Stimulated activated CD8-positive, alpha-beta memory T cell treated with anti-CD3 and anti-CD28 coated beads, Interleukin-12 subunit alpha, Interleukin-12 subunit beta, amount 100 ng/mL, for 24 hours (primary cell): ENCODE measurements around the gene NUP58.
"Not testable (repeated sequence)": the region's sequence is repeated elsewhere in the genome, so short reads cannot be mapped to it uniquely, and the experiment has no call there.

Source experiments
- DNase-seq: peaks from one replicate; pipeline ENCODE4 v3.0.0-alpha.2; 2020; ENCODE audit errors: extremely low read depth

The NUP58 gene

DNA sequence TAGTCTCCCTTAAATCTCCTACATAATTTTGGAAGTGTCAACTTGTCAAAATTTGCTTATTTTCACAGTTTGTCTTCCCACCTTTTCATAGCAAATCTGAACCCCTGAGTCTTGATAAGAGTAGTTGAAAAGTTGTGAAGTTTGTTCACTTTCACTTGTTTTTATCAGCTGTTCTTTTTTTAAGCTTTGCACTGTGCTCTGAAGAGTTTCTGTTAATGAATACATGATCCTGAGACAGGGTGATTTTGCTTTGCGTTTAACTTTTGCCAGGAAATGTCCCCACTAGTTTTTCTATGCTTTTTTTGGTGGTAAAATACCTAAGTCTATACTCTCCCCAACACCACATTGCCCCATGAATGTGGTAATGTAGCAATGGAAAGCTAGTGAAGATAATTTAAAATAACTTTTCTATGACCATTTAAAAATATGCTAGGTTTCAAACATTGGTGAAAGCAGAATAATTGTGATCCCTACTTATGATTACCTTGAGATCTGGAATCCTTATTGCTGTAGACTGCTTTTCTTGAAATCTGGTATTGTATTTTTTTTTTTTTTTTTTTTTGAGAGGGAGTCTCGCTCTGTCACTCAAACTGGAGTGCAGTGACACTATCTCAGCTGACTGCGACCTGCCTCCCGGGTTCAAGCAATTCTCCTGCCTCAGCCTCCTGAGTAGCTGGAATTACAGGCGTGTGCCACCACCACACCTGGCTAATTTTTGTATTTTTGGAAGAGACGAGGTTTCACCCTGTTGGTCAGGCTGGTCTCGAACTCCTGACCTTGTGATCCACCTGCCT lies 5.4 kb downstream of the NUP58 start:
- DNase-seq, result no peak

DNA sequence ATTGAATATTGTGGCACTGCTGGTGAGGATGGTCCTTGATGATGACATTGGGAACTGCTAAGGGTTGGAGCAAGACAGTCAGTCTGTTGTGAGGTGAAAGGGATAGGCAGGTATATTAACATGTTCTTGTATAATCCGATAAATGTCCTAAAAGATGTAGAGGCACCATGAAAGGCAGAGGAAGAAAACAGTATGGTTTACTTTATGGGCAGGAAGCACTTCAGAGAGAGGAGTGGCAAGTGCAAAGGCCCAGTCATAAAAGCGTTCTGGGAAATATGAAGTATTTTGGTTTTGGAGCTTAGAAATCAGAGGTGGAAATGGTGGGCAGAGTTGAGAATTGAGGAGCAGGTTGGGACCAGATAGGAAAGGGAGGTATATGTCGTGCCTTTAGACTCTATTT lies 9.5 kb downstream of the NUP58 start:
- no peak for DNase-seq

DNA sequence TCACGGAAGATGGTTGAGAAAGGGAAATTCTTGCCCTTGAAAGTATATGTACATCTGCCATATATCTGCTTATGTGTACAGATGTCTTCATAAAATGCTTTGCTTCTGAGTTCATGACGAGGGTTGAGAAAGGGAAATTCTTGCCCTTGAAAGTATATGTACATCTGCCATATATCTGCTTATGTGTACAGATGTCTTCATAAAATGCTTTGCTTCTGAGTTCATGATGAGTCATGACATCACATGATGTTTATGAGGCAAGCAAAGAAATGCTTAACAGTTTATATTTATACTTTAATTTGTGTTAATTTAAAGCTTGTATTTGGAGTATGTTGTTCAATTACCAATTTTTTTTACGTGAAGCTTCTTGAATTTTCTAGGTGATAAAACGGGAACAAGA lies 17.5 kb downstream of the NUP58 start:
- DNase-seq, result not testable (repeated sequence)

GRCh38 chr13:25319771-25320170 lies 18.3 kb downstream of the NUP58 start:
- no peak for DNase-seq

DNA sequence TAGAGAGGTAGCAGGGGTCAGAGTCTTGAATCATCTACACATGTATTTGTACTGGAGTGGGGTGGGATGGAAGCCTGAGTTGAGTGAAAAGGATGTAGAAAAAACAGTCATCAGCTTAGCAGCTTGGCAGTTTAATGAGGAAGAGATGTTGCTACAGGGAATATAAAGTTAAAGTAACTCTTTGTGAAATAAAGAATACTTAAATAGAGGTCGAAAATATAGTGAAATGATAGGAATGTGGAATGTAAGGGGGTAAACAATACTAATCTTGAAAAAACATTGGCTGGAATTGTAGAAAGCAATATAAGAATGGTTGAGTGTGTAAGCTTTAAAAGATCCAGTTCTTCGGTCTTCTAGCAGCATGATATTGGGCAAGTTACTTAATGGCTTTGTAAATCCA lies 22.7 kb downstream of the NUP58 start:
- DNase-seq, result no peak

- no peak for DNase-seq
These were observed 28.3 kb downstream of the NUP58 start for GRCh38 chr13:25329706-25330105.

DNA sequence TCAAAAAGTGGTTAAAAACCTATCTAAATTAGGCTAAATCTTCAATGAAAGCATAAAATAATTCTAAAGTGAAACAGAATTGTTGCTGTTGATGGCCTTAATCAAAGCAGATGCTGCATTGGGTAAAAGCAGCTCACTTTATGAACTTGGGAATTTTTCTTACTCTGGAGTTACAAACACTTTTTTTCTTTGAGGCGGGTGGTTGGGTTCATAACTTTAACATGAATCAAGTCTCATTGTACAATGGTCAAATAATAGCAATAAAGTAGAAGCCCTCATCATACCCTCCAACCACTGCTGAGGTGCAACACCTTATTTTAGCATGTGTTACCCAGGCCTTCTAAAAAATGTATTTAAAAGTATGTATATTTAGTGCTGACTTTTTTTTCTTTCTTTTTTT lies 29.1 kb downstream of the NUP58 start:
- DNase-seq, result no peak

- no peak for DNase-seq
These were observed 34.4 kb downstream of the NUP58 start for GRCh38 chr13:25335856-25336255.

- DNase-seq, result no peak
These were observed 44.2 kb downstream of the NUP58 start for GRCh38 chr13:25345576-25345975.

GRCh38 chr13:25347151-25347550 lies 45.7 kb downstream of the NUP58 start:
- DNase-seq, result no peak

DNA sequence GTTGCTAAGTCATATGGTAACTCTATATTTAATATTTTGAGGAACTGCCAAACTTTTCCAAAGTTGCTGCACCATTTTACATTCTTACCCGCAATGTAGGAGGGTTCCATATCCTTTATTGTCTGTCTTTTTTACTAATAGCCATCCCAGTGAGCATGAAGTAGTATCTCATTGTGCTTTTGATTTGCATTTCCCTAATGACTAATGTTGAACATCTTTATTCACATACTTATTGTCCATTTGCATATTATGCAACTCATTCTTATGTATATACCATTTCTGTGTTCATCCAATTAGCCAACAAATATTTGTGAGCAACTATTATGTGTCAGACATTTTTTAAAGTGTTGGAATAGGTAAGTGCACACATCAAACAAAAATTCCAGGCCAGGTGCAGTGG lies 50.0 kb downstream of the NUP58 start:
- no peak for DNase-seq

DNA sequence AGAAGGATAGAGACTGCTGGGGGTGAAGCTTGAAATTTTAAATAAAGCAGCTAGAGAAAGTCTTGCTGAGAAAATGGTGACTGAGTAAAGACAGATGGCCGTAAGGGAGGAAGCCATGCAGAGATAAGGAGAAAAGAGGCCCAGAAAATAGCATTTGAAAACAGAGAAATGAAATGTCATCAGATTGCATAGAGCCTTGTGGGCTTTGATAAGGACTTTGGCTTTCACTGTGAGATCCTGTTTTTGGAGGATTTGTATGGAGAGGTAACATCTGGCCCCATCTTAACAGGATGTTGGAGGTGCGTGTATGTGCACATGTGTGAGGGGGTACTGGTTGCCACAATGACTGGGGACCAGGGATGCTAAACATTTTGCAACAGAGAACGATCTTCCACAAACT lies 50.8 kb downstream of the NUP58 start:
- DNase-seq, result no peak

DNA sequence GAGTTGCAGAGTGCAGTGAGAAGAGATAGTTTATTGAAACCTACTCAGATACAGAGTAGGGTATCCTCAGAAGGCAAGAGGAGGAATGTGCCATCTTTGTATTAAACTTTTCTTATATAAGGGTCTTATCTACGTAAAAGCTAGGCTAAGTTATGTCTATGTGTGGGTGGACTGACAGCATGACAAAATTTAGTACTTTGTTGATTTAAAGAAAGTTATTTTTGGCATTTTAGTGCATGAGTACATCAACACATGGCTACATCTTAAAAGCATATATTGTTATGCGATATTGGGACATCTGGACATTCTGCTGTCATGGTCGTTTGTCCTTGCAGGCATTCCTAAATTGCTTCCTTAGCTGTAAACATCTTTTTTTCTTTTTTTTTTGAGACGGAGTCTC lies 51.4 kb downstream of the NUP58 start:
- DNase-seq, result no peak

DNA sequence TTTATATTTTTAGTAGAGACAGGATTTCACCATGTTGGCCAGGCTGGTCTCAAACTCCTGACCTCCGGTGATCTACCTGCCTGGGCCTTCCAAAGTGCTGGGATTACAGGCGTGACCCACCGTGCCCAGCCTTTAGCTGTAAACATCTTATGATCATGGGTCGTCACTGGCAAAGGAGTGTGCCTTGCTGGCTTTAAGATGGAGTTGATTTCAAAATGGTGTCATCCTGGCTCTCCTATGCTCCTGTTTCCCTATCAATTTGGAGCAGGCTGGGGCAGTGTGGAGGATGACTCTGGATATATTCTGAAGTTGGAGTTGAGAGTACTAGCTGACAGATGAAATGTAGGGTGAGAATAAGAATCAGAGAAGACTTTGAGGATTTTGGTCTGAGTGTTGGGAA lies 51.9 kb downstream of the NUP58 start:
- no peak for DNase-seq

DNA sequence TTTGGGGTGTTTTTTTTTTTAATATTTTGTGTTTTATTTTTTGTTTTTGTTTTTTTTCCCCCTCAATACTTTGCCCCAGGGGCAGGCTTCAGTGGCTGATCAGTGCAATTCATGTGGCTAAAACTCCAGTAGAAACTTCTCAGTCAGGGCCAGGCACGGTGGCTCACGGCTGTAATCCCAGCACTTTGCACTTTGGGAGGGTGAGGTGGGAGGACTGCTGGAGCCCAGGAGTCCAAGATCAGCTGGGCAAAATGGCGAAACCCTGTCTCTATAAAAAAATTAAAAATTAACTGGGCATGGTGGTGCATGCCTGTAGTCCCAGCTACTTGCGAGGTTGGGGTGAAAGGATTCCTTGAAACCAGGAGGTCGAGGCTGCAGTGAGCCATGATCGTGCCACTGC lies 53.0 kb downstream of the NUP58 start:
- no peak for DNase-seq

GRCh38 chr13:25360443-25360842 lies 59.0 kb downstream of the NUP58 start:
- not testable (repeated sequence) for DNase-seq

DNA sequence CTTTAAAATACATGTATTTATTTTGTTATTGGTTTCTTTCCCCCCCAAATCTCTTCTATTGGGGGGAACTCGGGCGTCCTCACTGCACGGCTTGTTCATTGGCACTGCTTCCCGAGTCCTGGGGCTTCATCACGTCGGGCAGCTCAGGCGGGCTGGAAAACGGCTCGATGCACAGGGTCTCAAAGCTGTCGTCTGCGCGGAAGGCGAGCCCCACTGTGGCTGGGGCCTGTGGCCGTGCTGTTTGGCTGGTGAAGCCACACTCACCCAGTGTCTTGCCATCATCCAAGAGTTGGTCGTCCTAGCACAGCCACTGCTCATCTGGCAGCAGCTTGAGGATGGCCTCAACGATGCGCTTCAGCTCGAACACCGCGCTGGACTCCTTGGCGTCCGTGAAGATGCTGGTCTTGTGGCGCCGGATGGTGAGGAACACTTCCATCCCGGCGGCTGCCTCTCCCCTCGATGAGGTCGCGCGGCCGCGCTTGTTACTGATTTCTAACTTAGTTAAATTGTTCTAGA lies 64.4 kb downstream of the NUP58 start:
- no peak for DNase-seq

- no peak for DNase-seq
These were observed 69.9 kb downstream of the NUP58 start for GRCh38 chr13:25371158-25371874.

- DNase-seq, result no peak
These were observed 70.5 kb downstream of the NUP58 start, which contains the start of gene ATP8A2 for GRCh38 chr13:25371875-25372283. TSS of gene ATP8A2 (plus strand) at chr13:25371974. CDS start at chr13:25372213, 239 bp downstream.

DNA sequence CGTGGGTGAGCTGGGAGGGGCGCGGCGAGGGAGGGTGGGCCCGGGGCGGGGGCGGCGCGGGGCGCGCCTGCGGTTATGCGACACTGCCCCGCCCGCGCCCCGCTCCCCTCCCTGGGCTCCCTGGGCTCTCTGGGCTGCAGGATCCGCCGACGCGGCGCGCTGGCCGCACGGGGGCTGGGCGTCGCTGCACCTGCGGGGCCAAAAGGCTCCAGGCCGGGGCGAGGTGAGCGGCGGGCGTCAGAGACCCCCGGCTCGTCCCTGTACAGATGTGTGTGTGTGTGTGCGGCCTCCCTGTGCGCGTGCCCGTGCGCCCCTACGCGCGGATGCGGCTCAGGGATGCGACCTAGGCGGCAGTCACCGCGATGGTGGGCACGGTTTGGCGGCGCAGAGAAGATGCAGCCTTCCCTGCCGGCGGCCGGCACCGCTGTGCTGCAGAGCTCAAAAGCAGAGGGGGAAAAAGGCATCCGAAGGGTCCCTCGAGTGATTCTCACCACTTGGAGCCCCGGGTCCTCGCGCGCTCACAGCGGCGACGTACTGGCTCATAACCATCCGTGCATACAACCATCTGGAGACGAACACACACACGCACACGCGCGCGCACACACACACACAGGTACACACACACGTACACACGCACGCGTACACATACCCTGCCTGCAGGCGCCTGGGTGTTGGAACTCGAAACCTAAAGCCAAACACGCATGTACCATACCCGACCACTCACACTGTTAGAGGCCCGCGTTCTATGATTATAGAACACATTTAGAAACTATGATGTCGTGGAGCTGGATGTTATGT lies 71.1 kb downstream of the NUP58 start:
- no peak for DNase-seq

DNA sequence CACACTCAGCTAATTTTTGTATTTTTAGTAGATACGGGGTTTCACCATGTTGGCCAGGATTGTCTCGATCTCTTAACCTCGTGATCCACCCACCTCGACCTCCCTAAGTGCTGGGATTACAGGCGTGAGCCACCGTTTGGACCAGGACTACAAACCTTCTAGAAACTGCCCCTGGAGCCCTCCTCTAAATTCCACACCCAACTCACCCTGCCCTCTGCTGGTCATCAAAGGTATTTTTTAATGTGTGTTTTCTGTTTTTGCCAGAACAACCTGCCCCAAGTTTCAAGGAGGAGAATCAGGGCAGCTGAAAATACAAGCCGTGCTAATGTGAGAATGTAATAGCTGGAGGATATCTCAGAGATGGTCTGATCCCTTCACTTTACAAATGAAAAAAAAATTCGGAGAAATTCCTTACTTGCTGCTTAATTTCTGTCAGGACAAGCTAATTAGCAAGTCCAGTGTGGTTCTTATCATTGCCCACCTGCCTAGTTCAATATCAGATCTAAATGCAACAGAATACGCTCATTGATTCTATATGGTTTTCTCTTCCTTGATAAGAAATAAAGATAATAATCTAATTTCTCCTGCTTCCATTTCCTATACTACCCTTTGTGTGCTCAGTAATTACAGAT lies 74.4 kb downstream of the NUP58 start:
- DNase-seq, result no peak
